ENCODE results near the gene OR5AU1.

Gene OR5AU1

DNA sequence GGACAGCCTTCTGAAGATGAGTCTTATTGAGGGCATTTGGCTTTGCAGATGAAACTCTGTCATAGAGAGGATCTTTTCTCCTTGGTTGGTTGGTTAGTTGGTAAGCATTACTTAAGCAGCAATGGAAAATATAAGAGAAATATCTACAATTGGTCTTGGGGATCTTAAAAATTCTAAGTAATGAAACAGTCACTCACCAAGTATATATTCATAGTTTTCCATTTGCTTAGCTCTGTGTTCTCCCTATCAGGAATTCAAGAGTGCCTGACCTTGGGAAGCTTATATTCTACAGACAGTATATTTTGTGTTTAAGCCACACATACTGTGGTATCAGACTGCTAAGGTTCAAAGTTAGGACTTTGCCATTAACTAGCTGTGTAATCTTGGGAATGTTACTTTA, at the start of gene OR5AU1:
Gene OR5AU1 (minus strand): TSS at position 101 of the 400 bp plus-strand sequence. CDS start 191 bp downstream, outside the sequence.
- TF ChIP-seq ZFX (IDR thresholded peaks at IDR 0.05) (no peak), CTCF (conservative IDR thresholded peaks at IDR 0.05) (no peak)
- H3K27ac ChIP-seq = no peak within 1 kb of the TSS

GRCh38 chr14:21205026-21205677, 49.3 kb upstream of the OR5AU1 start:
- H3K27ac ChIP-seq = no peak overlapping the region
- TF ChIP-seq CTCF (conservative IDR thresholded peaks at IDR 0.05) (no peak), ZFX (IDR thresholded peaks at IDR 0.05) (no peak)

DNA sequence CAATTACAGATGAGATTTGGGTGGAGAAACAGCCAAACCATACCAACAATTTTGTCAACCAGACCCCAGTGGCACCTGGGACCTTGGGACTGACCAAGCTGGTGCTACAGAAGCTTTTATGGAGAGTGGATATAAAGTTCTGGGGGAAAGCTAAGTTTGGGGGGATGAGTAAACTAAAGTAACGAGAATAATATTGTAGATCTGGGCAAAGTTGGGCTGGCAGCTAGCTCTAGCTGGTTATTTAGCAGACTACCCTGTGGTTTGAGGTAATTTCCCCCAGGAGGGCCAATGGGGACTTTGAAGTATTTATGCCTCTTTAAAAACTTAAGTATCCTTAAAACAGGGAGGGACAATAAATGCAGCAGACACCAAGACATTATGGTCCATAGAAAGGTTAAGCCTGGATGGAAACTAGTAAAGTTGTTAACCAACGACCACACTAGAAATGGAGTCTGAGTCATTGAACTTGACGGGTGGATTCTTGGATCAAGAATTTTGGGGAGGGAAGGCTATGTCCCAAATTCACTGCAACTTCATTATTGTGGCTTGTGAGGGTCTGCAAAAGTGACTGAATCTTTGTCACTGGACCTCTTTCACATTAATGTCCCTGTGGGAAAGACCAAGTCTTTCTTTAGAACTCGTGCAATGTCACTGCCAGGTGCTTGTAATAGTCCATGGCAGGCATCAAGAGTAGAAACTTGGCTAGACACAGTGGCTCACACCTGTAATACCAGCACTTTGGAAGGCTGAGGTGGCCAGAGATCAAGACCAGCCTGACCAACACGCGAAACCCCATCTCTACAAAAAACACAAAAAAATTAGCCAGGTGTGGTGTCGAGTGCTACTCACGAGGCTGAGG, 48.5 kb upstream of the OR5AU1 start:
- TF ChIP-seq CTCF (conservative IDR thresholded peaks at IDR 0.05) (no peak), ZFX (IDR thresholded peaks at IDR 0.05) (no peak)

DNA sequence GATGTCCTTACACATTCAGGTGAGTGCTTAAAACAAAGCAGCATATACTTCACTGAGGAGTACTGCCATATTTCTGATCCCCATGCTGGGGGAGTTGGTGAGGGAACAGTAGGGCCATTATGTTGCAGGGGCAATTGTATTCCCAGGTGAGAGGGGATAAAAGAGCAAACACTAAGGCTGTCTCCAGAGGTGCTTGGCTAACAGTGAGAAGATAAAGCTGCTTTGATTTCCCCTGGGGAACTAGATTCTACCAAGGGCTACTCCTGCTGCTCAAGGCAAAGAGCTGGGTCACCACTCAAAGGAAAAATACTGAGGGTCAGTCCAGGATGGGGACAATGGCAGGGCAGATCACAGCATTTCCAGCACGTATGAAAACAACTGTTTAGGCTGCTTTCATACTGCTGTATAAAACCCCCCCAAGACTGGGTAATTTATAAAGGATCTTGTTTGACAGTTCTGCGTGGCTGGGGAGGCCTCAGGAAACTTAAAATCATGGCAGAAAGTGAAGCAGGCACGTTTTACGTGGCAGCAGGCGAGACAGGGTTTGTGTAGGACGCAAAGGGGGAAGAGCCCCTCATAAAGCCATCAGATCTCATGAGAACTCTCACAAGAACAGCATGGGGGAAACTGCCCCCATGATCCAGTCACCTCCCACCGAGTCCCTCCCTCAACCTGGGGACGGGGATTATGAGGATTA, 47.8 kb upstream of the OR5AU1 start:
- H3K27ac ChIP-seq = no peak overlapping the region
- no peak for TF ChIP-seq CTCF (conservative IDR thresholded peaks at IDR 0.05)
- no peak for TF ChIP-seq ZFX (IDR thresholded peaks at IDR 0.05)

More for the DNA sequence above, 48.5 kb upstream of the OR5AU1 start:
- H3K27ac ChIP-seq = no peak overlapping the region

DNA sequence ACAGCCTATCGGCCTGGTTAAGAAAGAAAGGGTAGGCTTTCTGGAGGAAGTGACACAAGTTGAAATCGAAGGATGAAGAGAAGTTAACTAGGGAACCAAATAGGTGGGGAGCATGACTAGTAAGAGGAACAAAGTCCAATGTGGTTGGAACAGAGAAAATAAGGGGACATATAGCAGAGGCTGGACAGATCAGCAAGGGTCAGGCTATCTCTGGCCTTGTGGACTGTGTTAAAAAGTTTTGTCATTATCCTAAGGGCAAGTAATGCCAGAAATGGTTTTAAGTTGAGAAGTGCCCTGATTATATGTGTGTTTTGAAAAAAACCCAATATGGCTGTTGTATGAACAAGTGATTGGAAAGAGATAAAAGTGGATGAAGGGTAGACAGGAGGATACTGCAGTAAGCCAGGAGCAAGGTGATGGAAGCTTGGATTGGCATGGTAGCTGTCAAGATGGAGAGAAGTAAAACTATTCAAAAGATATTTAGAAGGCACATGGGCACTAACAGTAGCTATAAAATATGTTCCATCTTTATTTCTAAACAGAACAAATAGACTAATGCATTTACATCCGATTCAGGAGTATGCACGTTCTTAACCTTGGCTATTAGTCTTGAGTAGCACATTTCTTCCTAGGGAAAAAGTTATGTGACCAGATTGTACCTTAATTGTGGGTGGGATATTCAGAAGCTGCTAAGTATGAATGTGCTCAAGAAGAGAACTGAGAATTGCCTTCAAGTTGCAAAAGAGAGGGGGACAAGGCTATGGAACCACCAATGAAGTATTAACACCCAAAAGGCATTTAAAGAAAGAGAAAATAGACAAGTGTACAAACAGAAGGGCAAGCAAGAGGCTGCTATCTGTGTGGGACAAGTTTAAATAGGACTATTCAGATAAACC, 46.8 kb upstream of the OR5AU1 start:
- TF ChIP-seq CTCF (conservative IDR thresholded peaks at IDR 0.05) (no peak), ZFX (IDR thresholded peaks at IDR 0.05) (no peak)
- H3K27ac ChIP-seq = no peak overlapping the region

GRCh38 chr14:21201732-21202462, 46.0 kb upstream of the OR5AU1 start:
- H3K27ac ChIP-seq = no peak overlapping the region

More at GRCh38 chr14:21201732-21202462, 46.0 kb upstream of the OR5AU1 start:
- TF ChIP-seq CTCF (conservative IDR thresholded peaks at IDR 0.05) (no peak), ZFX (IDR thresholded peaks at IDR 0.05) (no peak)
